Stomach (tissue), 4 donors: ENCODE measurements around the gene ELP1.

Source experiments
- EP300 ChIP-seq: sonication (generic); formaldehyde crosslinking; IDR thresholded peaks from one replicate; pipeline ENCODE4 v1.6.1; 2017; ENCODE audit warnings: antibody characterized with exemption
- POLR2A ChIP-seq, 4 donors: fragments of 450-650 bp; IDR thresholded peaks; one replicate each; pipeline ENCODE4 v1.6.1; 2016; ENCODE audit warnings: antibody characterized with exemption in 4 of 4, control low read depth in 2 of 4, mild to moderate bottlenecking in 1 of 4, moderate library complexity in 1 of 4
- POLR2AphosphoS5 ChIP-seq, 3 donors: sonication (generic); formaldehyde crosslinking; IDR thresholded peaks; one replicate each; pipeline ENCODE4 v1.6.1; 2016; ENCODE audit warnings: antibody characterized with exemption in 3 of 3
- TF ChIP-seq, protein P1 (sequence below), 7 experiments: fragments of 450-650 bp in 4 of 7; fragments of 200-600 bp in 3 of 7; sonication (generic) in 3 of 7; IDR thresholded peaks; one replicate each; pipeline ENCODE4 v1.5.1; 2016 to 2019; ENCODE audit warnings: antibody characterized with exemption in 7 of 7, control low read depth in 2 of 7, mild to moderate bottlenecking in 1 of 7

DNA sequence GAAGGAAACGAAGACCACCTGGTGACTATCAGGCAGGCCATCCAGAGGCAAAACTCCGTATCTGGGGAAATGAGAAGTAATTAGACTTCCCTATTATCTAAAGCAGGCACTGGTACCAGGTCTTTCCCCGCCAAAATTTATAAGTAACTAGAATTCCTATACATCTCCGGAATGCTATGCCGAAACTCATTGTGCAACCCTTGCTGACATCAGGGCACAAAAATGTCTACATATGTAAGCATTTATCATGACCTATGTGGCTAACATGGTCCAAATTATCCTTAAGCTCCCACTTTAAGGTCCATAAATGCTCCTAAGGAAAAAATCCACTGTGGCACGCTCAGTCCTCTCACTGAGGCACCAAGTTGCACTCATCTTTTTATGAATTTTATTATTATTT, 95.9 kb downstream of the ELP1 start:
- TF ChIP-seq, protein P1, sequence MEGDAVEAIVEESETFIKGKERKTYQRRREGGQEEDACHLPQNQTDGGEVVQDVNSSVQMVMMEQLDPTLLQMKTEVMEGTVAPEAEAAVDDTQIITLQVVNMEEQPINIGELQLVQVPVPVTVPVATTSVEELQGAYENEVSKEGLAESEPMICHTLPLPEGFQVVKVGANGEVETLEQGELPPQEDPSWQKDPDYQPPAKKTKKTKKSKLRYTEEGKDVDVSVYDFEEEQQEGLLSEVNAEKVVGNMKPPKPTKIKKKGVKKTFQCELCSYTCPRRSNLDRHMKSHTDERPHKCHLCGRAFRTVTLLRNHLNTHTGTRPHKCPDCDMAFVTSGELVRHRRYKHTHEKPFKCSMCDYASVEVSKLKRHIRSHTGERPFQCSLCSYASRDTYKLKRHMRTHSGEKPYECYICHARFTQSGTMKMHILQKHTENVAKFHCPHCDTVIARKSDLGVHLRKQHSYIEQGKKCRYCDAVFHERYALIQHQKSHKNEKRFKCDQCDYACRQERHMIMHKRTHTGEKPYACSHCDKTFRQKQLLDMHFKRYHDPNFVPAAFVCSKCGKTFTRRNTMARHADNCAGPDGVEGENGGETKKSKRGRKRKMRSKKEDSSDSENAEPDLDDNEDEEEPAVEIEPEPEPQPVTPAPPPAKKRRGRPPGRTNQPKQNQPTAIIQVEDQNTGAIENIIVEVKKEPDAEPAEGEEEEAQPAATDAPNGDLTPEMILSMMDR (IDR thresholded peaks at IDR 0.05): no peak
- TF ChIP-seq EP300 (no peak), POLR2AphosphoS5 (IDR thresholded peaks at IDR 0.05) (no peak), POLR2A (IDR thresholded peaks at IDR 0.05) (no peak)
